Keratinocyte (primary cell): ENCODE data around the gene CDHR3. TPM values are rescaled to one million over a fixed set of nuclear protein-coding genes. Genes with fewer than 3 reads are reported as not detected.

ENCODE experiments used
- DNase-seq: peaks from one replicate; pipeline ENCODE4 v3.0.0-alpha.2; 2011; ENCODE audit warnings: low read depth, missing footprints, low spot score
- FAIRE-seq: peaks from 2 replicates; lab custom pipeline; 2011; peaks lifted over from hg19 to GRCh38; lab: Jason Lieb, UNC
- H2AFZ ChIP-seq: 2 replicates; pipeline ENCODE4 v1.6.0; 2012; ENCODE audit warnings: low read length, control low read depth, inconsistent platforms; ENCODE audit not compliant: control insufficient read depth
- H3K27ac ChIP-seq: 2 replicates; pipeline ENCODE4 v1.5.1; 2011; ENCODE audit warnings: low read length; ENCODE audit not compliant: control insufficient read depth, insufficient read depth
- H3K27me3 ChIP-seq: 3 replicates; pipeline ENCODE4 v1.6.0; 2011; ENCODE audit warnings: low read length; ENCODE audit not compliant: control insufficient read depth, insufficient read depth; ENCODE audit errors: extremely low read depth
- H3K36me3 ChIP-seq, 2 experiments: 2 replicates in 1 of 2; 3 replicates in 1 of 2; pipeline ENCODE4 v1.5.1; 2011; ENCODE audit warnings: low read length in 2 of 2, mild to moderate bottlenecking in 1 of 2; ENCODE audit not compliant: control insufficient read depth in 2 of 2, insufficient read depth in 2 of 2; ENCODE audit errors: extremely low read depth in 1 of 2
- H3K4me1 ChIP-seq: 3 replicates; pipeline ENCODE4 v1.5.1; 2011; ENCODE audit warnings: low read length; ENCODE audit not compliant: control insufficient read depth, insufficient read depth; ENCODE audit errors: extremely low read depth
- H3K4me2 ChIP-seq: 3 replicates; pipeline ENCODE4 v1.6.0; 2011; ENCODE audit warnings: low read depth, low read length; ENCODE audit not compliant: control insufficient read depth, insufficient read depth; ENCODE audit errors: extremely low read depth
- H3K4me3 ChIP-seq, 3 experiments: fragments of 200-600 bp in 1 of 3; sonication (generic) in 1 of 3; 2 replicates in 2 of 3; 3 replicates in 1 of 3; pipeline ENCODE4 v1.5.1; 2011 to 2016; ENCODE audit warnings: low read length in 3 of 3, mild to moderate bottlenecking in 3 of 3, control low read depth in 2 of 3, inconsistent platforms in 1 of 3, low read depth in 1 of 3, mixed read lengths in 1 of 3, mixed run types in 1 of 3, moderate library complexity in 1 of 3; ENCODE audit not compliant: control insufficient read depth in 2 of 3, insufficient read depth in 2 of 3; ENCODE audit errors: extremely low read depth in 1 of 3
- H3K79me2 ChIP-seq: 2 replicates; pipeline ENCODE4 v1.6.0; 2012; ENCODE audit warnings: low read length; ENCODE audit not compliant: control insufficient read depth, insufficient read depth
- H3K9ac ChIP-seq: 3 replicates; pipeline ENCODE4 v1.6.0; 2011; ENCODE audit warnings: low read length; ENCODE audit not compliant: control insufficient read depth, insufficient read depth; ENCODE audit errors: extremely low read depth
- H3K9me1 ChIP-seq: 3 replicates; pipeline ENCODE4 v1.6.0; 2011; ENCODE audit warnings: low read length; ENCODE audit not compliant: control insufficient read depth, insufficient read depth; ENCODE audit errors: extremely low read depth
- H3K9me3 ChIP-seq: 2 replicates; pipeline ENCODE4 v1.5.1; 2012; ENCODE audit warnings: low read depth, low read length; ENCODE audit not compliant: control insufficient read depth
- H4K20me1 ChIP-seq: 3 replicates; pipeline ENCODE4 v1.6.0; 2011; ENCODE audit warnings: low read length; ENCODE audit not compliant: control insufficient read depth, insufficient read depth; ENCODE audit errors: extremely low read depth
- EZH2 ChIP-seq: IDR thresholded peaks from one replicate; pipeline ENCODE4 v1.6.1; 2012; ENCODE audit warnings: inconsistent platforms, mild to moderate bottlenecking, low read length, moderate library complexity
- dilution Hi-C: fragments of 300-500 bp; cut with MboI; formaldehyde crosslinking; loops from one replicate; pipeline ENCODE4 v1.7.0; 2020; ENCODE audit warnings: low sequenced_read_pairs; ENCODE audit not compliant: extremely low pct_ligation_motif_present
- polyA plus RNA-seq, 5 experiments: library from polyadenylated mRNA; depleted of rRNA in 3 of 5; stranded (reverse) in 3 of 5; stranded (forward) in 1 of 5; unstranded in 1 of 5; fragments of >200 nt; gene quantifications; 1 replicate in 1 of 5; 2 replicates in 3 of 5; 3 replicates in 1 of 5; pipeline versions ENCODE4 v1.2.1 to v1.2.3, GENCODE V29; 2011 to 2012; ENCODE audit warnings: missing spikeins in 2 of 5, low read depth in 1 of 5, low replicate concordance in 1 of 5
- TF ChIP-seq, protein P1 (sequence below), 3 experiments: IDR thresholded peaks in 1 of 3; conservative IDR thresholded peaks in 1 of 3; optimal IDR thresholded peaks in 1 of 3; 2 replicates in 2 of 3; 3 replicates in 1 of 3; pipeline versions ENCODE3 to v1.5.1; 2011; ENCODE audit warnings: low read length in 3 of 3, mild to moderate bottlenecking in 3 of 3, moderate library complexity in 2 of 3, control low read depth in 1 of 3, inconsistent platforms in 1 of 3; ENCODE audit not compliant: insufficient read depth in 2 of 3; ENCODE audit errors: extremely low read depth in 1 of 3

CDHR3 gene
- polyA plus RNA-seq, 1 donor (not counting 4 experiments of a cell fraction or from before 2014, with no cell fraction given): 1.2 TPM

DNA sequence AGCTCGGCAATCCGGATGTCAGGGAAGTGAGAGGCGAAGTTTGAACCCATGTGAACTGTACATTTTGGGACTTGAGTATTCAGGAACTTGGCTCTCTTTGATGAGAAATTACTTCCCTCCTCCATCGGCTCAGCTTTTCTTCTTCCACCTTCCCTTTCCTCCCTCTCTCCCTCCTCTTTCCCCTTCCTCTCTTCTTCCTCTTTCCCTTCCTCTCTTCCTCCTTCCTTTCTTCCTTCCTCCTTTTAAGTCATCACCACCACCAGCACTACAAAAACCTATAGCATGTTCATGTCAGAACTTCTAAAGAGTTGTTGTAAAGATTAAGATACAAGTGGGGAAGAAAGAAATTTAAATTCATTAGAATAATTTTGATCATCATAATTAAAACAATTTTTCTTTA is 31.9 kb upstream of the CDHR3 start:
- no peak overlapping the region for H2AFZ ChIP-seq
- no peak overlapping the region for H3K27ac ChIP-seq
- FAIRE-seq (no peak), DNase-seq (no peak)
- no peak overlapping the region for H3K9ac ChIP-seq
- no peaks in the 10 kb centered on the region for H3K36me3 ChIP-seq
- no peaks in the 10 kb centered on the region for H3K9me1 ChIP-seq
- no peak overlapping the region for H3K4me3 ChIP-seq
- dilution Hi-C loops: no loop called here
- no peaks in the 10 kb centered on the region for H3K79me2 ChIP-seq
- H3K4me2 ChIP-seq: no peak overlapping the region
- H3K9me3 ChIP-seq: no peaks in the 10 kb centered on the region
- no peaks in the 10 kb centered on the region for H3K4me1 ChIP-seq
- H4K20me1 ChIP-seq: no peaks in the 10 kb centered on the region
- TF ChIP-seq, protein P1, sequence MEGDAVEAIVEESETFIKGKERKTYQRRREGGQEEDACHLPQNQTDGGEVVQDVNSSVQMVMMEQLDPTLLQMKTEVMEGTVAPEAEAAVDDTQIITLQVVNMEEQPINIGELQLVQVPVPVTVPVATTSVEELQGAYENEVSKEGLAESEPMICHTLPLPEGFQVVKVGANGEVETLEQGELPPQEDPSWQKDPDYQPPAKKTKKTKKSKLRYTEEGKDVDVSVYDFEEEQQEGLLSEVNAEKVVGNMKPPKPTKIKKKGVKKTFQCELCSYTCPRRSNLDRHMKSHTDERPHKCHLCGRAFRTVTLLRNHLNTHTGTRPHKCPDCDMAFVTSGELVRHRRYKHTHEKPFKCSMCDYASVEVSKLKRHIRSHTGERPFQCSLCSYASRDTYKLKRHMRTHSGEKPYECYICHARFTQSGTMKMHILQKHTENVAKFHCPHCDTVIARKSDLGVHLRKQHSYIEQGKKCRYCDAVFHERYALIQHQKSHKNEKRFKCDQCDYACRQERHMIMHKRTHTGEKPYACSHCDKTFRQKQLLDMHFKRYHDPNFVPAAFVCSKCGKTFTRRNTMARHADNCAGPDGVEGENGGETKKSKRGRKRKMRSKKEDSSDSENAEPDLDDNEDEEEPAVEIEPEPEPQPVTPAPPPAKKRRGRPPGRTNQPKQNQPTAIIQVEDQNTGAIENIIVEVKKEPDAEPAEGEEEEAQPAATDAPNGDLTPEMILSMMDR (optimal IDR thresholded peaks at IDR 0.05 in 1 of 3, IDR thresholded peaks at IDR 0.05 in 1 of 3, conservative IDR thresholded peaks at IDR 0.05 in 1 of 3; ENCODE audit: extremely low read depth in 1 of 3, insufficient read depth in 2 of 3, low read length in 3 of 3): no peak
- no peak for TF ChIP-seq EZH2
- H3K27me3 ChIP-seq: no peaks in the 10 kb centered on the region

DNA sequence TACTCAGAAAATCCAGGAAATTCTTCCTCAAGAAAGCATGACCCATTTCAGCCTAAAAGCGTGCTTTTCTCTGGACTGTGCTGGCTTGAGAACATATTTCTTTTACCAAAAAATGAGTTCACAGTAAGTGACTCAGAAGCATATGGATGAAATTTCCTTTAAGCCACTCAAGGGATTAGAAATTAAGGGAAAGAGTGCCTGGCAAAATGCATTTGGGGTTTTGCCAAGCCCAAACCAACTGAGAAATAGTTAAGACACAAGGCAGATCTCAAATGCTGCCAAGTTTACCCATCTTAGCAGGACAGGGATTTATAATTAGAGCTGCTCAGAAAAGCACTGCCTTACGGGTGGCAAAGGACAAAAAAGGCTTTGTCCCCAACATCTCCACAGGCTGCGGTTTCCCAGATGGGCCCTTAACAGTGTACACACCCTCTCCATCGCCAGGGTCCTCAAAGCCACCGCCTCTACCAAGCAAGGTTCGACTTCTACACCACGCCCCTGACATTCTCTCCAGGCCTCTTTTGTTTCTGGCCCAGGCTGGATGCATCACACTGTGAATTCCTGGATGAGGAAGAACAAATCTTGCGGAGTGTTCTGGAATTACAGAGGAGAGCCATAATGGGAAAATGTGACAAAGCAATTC is 30.1 kb upstream of the CDHR3 start:
- no peaks in the 10 kb centered on the region for H3K4me1 ChIP-seq

More for the DNA sequence above, 30.1 kb upstream of the CDHR3 start:
- Histone ChIP-seq H3K9me1 (no peaks in the 10 kb centered on the region), H3K4me3 (no peak overlapping the region), H2AFZ (no peak overlapping the region), H3K4me2 (no peak overlapping the region), H3K79me2 (no peaks in the 10 kb centered on the region), H3K27ac (no peak overlapping the region), H4K20me1 (no peaks in the 10 kb centered on the region), H3K27me3 (no peaks in the 10 kb centered on the region), H3K9ac (no peak overlapping the region), H3K9me3 (no peaks in the 10 kb centered on the region), H3K36me3 (no peaks in the 10 kb centered on the region)
- TF ChIP-seq, protein P1 (optimal IDR thresholded peaks at IDR 0.05 in 1 of 3, IDR thresholded peaks at IDR 0.05 in 1 of 3, conservative IDR thresholded peaks at IDR 0.05 in 1 of 3; ENCODE audit: extremely low read depth in 1 of 3, insufficient read depth in 2 of 3, low read length in 3 of 3): no peak
- no peak for TF ChIP-seq EZH2
- no peak for FAIRE-seq
- dilution Hi-C loops: no loop called here
- no peak for DNase-seq
